Measurements from ENCODE around the gene NEO1. TPM values are rescaled to one million over a fixed set of nuclear protein-coding genes. Genes with fewer than 3 reads are reported as not detected.

NEO1 gene
- total RNA-seq, 1 experiment from 2014 or later: 12.4 TPM

DNA sequence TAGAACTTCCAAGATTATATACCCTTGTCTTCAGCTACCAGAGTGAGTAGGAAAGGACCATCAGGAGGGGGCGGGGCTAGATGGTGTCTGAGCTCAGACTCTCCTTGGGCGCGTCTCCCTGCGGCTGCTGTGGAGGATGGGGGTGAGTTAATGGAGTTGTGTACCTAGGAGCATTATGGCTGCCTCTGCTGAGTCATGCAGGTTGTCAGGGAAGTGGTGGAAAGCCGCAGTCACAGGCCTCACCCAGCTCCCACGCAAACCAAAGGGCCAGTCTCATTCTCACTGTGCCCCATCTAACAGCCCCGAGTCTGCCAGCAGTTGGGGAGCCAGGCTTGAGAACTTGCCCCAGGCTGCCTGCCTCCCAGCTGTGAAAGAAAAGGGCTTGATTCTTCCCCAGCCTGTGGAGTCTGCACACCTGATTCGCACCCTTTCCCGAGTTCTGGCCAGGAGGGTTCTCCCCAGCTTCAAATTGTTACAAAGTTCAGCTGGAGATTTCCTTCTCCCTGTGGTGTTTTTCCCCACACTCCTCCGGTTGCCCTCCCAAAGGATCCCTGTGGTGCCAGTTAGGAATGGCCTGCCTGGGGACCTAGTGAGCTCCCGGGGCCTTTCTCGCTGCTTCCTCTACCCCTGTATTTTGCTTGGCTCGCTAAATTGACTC is 173.2 kb downstream of the NEO1 start:
- intact Hi-C loops (cut with micrococcal nuclease; ENCODE audit: unreplicated experiment): no loop called here
- no peak for DNase-seq
- Mint-ChIP-seq H3K4me3 (ENCODE audit: unreplicated experiment) (no peak overlapping the region), H3K9me3 (ENCODE audit: unreplicated experiment) (peaks cover 9% of the 10 kb centered on the region), H3K4me1 (ENCODE audit: low read depth, unreplicated experiment) (no peaks in the 10 kb centered on the region), H3K36me3 (ENCODE audit: insufficient read depth, unreplicated experiment) (no peaks in the 10 kb centered on the region), H3K27ac (ENCODE audit: unreplicated experiment) (no peak overlapping the region), H3K27me3 (ENCODE audit: insufficient read depth, unreplicated experiment) (no peaks in the 10 kb centered on the region)
- Histone ChIP-seq H3K27me3 (replicated peaks; ENCODE audit: control insufficient read depth, insufficient read depth, low read length) (no peaks in the 10 kb centered on the region), H3K36me3 (ENCODE audit: control insufficient read depth, insufficient read depth, low read length) (no peaks in the 10 kb centered on the region), H3K9me3 (no peaks in the 10 kb centered on the region), H3K4me3 (ENCODE audit: low read depth, low read length) (no peak overlapping the region), H3K4me1 (no peaks in the 10 kb centered on the region)
- TF ChIP-seq, protein P1, sequence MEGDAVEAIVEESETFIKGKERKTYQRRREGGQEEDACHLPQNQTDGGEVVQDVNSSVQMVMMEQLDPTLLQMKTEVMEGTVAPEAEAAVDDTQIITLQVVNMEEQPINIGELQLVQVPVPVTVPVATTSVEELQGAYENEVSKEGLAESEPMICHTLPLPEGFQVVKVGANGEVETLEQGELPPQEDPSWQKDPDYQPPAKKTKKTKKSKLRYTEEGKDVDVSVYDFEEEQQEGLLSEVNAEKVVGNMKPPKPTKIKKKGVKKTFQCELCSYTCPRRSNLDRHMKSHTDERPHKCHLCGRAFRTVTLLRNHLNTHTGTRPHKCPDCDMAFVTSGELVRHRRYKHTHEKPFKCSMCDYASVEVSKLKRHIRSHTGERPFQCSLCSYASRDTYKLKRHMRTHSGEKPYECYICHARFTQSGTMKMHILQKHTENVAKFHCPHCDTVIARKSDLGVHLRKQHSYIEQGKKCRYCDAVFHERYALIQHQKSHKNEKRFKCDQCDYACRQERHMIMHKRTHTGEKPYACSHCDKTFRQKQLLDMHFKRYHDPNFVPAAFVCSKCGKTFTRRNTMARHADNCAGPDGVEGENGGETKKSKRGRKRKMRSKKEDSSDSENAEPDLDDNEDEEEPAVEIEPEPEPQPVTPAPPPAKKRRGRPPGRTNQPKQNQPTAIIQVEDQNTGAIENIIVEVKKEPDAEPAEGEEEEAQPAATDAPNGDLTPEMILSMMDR (IDR thresholded peaks at IDR 0.05; ENCODE audit: insufficient read depth in 1 of 2, low read depth in 1 of 2, low read length in 1 of 2, severe bottlenecking in 1 of 2, unreplicated experiment in 1 of 2): no peak
- no TSS peak for BruUV-seq (replicated peaks)
- CTCF ChIA-PET: interaction anchor here (1.1 kb wide), 1 partner anchor 16 kb away, joined by 8 read pairs; no protein-coding TSS in a partner anchor
- POLR2A ChIA-PET: no interaction called here

DNA sequence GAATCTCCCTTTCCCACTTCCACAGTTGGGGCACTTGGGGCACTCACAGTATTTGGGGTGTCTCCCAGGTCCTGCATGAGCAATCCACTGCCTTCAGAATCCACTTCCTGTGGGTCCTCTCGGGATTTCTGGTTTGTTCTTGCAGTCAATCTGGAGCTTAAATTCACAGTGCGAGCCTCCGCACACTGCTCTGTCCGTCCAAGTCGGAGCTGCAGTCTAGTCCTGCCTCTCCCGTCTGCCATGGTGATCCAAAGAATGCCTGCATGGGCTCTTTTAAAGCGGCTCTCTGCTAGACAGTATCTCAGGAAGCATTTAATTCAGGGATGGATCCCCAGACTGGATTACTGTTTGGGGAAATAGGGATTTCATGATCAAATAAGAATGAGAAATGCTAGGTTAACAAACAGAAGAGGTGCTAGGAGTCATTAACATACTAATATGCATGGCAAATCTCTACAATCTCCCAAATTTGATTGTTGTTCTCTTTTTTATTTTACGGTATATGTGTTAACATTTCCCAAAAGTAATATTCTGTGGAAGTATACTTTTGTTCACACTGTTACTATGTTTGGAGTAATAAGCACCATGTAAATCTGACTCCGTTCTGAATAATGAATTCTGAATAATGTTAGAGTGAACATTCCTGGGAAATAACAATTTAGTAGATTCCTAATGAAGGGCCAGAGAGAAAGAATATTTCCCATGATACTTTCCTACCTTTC is 174.0 kb downstream of the NEO1 start:
- intact Hi-C loops (cut with micrococcal nuclease; ENCODE audit: unreplicated experiment): no loop called here
- Mint-ChIP-seq H3K9me3 (ENCODE audit: unreplicated experiment) (peaks cover 9% of the 10 kb centered on the region), H3K4me3 (ENCODE audit: unreplicated experiment) (no peak overlapping the region), H3K27ac (ENCODE audit: unreplicated experiment) (no peak overlapping the region), H3K4me1 (ENCODE audit: low read depth, unreplicated experiment) (no peaks in the 10 kb centered on the region), H3K27me3 (ENCODE audit: insufficient read depth, unreplicated experiment) (no peaks in the 10 kb centered on the region), H3K36me3 (ENCODE audit: insufficient read depth, unreplicated experiment) (no peaks in the 10 kb centered on the region)
- CTCF ChIA-PET: no interaction called here
- no peaks in the 10 kb centered on the region for H3K27me3 ChIP-seq (replicated peaks; ENCODE audit: control insufficient read depth, insufficient read depth, low read length)
- POLR2A ChIA-PET: no interaction called here
- no peak for DNase-seq
- no peaks in the 10 kb centered on the region for H3K9me3 ChIP-seq
- H3K36me3 ChIP-seq (ENCODE audit: control insufficient read depth, insufficient read depth, low read length): no peaks in the 10 kb centered on the region
- H3K4me3 ChIP-seq (ENCODE audit: low read depth, low read length): no peak overlapping the region
- TF ChIP-seq, protein P1 (IDR thresholded peaks at IDR 0.05; ENCODE audit: insufficient read depth in 1 of 2, low read depth in 1 of 2, low read length in 1 of 2, severe bottlenecking in 1 of 2, unreplicated experiment in 1 of 2): no peak
- H3K4me1 ChIP-seq: no peaks in the 10 kb centered on the region
- no TSS peak for BruUV-seq (replicated peaks)

DNA sequence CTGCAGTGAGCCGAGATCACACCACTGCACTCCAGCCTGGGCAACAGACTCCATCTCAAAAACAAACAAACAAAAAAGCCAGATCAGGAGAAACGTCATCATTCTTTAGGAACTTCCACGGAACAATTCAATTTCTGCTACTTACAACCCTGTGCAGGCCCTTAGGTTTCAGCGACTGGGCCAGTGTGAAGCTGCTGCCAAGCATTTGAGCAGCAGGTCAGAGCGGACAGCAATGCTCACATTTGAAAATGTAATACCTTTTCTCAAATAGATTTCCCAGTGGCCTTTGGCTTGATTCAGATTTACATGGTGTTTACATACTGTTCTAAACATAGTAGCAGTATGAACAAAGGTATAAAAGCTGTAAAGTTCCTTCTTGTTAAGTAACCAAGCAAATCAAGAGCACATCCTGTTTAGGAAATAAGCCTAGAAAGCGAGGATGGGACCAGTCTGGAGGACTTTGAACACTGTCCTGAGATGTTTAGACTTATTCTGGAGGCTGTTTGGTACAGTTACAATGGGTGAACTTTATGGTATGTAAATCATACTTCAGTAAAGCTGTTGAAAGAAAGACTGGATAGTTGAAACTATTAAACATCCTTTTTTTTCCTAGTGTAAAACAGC is 175.3 kb downstream of the NEO1 start:
- H3K9me3 ChIP-seq: no peaks in the 10 kb centered on the region
- Mint-ChIP-seq H3K36me3 (ENCODE audit: insufficient read depth, unreplicated experiment) (no peaks in the 10 kb centered on the region), H3K4me1 (ENCODE audit: low read depth, unreplicated experiment) (no peaks in the 10 kb centered on the region), H3K27me3 (ENCODE audit: insufficient read depth, unreplicated experiment) (no peaks in the 10 kb centered on the region), H3K4me3 (ENCODE audit: unreplicated experiment) (no peak overlapping the region), H3K27ac (ENCODE audit: unreplicated experiment) (no peak overlapping the region), H3K9me3 (ENCODE audit: unreplicated experiment) (peaks cover 6% of the 10 kb centered on the region)
- no peak overlapping the region for H3K4me3 ChIP-seq (ENCODE audit: low read depth, low read length)
- ChIA-PET POLR2A (no interaction called here), CTCF (no interaction called here)
- TF ChIP-seq, protein P1 (IDR thresholded peaks at IDR 0.05; ENCODE audit: insufficient read depth in 1 of 2, low read depth in 1 of 2, low read length in 1 of 2, severe bottlenecking in 1 of 2, unreplicated experiment in 1 of 2): no peak
- intact Hi-C loops (cut with micrococcal nuclease; ENCODE audit: unreplicated experiment): no loop called here
- no peaks in the 10 kb centered on the region for H3K4me1 ChIP-seq
- no peaks in the 10 kb centered on the region for H3K36me3 ChIP-seq (ENCODE audit: control insufficient read depth, insufficient read depth, low read length)
- H3K27me3 ChIP-seq (replicated peaks; ENCODE audit: control insufficient read depth, insufficient read depth, low read length): no peaks in the 10 kb centered on the region
- no TSS peak for BruUV-seq (replicated peaks)
- DNase-seq: no peak
